Panc1 (cell line): ENCODE measurements around the gene RRP8.

Source experiments
- CTCF ChIP-seq: fragments of 450-650 bp; IDR thresholded peaks from 2 replicates; pipeline ENCODE4 v1.5.1; 2017; ENCODE audit warnings: mild to moderate bottlenecking
- REST ChIP-seq, 2 experiments: IDR thresholded peaks; 2 replicates each; pipeline ENCODE4 v1.6.1; 2011 to 2012; ENCODE audit warnings: low read depth in 2 of 2, control low read depth in 1 of 2, low read length in 1 of 2, mild to moderate bottlenecking in 1 of 2, moderate library complexity in 1 of 2; ENCODE audit not compliant: insufficient read depth in 1 of 2
- TCF7L2 ChIP-seq: IDR thresholded peaks from 2 replicates; pipeline ENCODE4 v1.6.1; 2011; ENCODE audit warnings: mild to moderate bottlenecking, low read depth, low read length, inconsistent platforms

GRCh38 chr11:6613496-6613895 lies 10.1 kb upstream of the RRP8 start:
- TF ChIP-seq TCF7L2 (no peak), CTCF (no peak), REST (IDR thresholded peaks at IDR 0.05; ENCODE audit: insufficient read depth in 1 of 2, low read depth in 2 of 2, low read length in 1 of 2) (no peak)
